ENCODE measurements around the gene GRPR. TPM values are rescaled to one million over a fixed set of nuclear protein-coding genes. Genes with fewer than 3 reads are reported as not detected.

GRPR gene
- total and polyA plus RNA-seq, 12 donors, result 0.03 to 0.57 (median 0.28) TPM; not detected in 1

DNA sequence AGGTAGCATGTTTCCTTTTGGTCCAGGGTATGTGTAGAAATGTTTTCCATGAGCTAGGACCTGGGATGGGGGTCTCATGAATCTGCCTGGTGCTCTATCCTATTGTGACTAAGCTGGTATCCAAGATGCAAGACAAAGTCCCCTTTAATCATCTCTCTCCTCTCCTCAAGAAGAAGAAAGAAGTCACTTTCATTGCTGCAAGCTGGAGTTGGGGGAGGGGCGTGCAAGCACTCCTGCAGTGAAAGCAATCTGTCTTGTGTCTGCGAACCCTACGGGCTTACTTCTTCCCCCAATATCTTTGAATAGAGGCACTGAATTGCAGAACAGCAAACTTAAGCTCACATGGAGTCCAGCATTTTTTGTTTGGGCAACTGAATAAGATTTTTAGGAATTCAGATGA is 27.2 kb upstream of the GRPR start:
- no peaks in the 10 kb centered on the region for H3K36me3 ChIP-seq
- 79 to 82% methylated on average over 3 of the region's 3 CpGs for WGBS, 2 donors
- H3K27ac ChIP-seq, result no peak overlapping the region
- ATAC-seq, result no peak
- peaks cover 0 to 2% (median 0%) of the 10 kb centered on the region in 9 donors for H3K4me1 ChIP-seq
- H3K4me3 ChIP-seq, result no peak overlapping the region
- H3K27me3 ChIP-seq, result peaks cover 0 to 43% (median 0%) of the 10 kb centered on the region in 7 donors
- intact Hi-C loops (cut with DNase I), result no loop called here
- TF ChIP-seq, protein P1, sequence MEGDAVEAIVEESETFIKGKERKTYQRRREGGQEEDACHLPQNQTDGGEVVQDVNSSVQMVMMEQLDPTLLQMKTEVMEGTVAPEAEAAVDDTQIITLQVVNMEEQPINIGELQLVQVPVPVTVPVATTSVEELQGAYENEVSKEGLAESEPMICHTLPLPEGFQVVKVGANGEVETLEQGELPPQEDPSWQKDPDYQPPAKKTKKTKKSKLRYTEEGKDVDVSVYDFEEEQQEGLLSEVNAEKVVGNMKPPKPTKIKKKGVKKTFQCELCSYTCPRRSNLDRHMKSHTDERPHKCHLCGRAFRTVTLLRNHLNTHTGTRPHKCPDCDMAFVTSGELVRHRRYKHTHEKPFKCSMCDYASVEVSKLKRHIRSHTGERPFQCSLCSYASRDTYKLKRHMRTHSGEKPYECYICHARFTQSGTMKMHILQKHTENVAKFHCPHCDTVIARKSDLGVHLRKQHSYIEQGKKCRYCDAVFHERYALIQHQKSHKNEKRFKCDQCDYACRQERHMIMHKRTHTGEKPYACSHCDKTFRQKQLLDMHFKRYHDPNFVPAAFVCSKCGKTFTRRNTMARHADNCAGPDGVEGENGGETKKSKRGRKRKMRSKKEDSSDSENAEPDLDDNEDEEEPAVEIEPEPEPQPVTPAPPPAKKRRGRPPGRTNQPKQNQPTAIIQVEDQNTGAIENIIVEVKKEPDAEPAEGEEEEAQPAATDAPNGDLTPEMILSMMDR (IDR thresholded peaks at IDR 0.05), result no peak
- no peak for DNase-seq
- H3K9me3 ChIP-seq, result peaks cover 0 to 13% (median 0%) of the 10 kb centered on the region in 11 donors

DNA sequence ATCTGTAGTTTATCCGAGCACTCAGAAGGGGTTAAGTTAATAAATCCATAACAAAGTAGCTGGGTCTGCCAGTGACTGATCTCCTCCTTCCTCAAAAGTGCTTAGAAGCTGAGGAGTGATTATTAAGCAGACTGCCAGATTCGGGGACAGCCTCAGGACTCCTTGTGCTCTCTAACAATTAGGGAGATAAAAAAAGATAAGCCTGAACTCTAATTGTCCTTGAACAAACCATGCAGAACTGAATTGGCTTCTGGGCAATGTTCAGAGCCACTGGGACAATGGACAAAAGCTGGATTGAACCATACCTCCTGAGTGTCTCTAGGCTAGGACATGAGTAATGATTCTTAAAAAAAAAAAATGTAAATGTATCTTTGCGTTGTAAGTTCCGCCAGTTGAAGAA is 22.7 kb upstream of the GRPR start:
- H3K9me3 ChIP-seq, result peaks cover 0 to 5% (median 0%) of the 10 kb centered on the region in 11 donors
- H3K36me3 ChIP-seq, result no peaks in the 10 kb centered on the region
- ATAC-seq, result peak in 1 of 8 donors; percentile 44
- H3K4me3 ChIP-seq, result no peak overlapping the region
- H3K4me1 ChIP-seq, result peaks cover 0 to 2% (median 0%) of the 10 kb centered on the region in 9 donors
- DNase-seq, result no peak
- intact Hi-C loops (cut with DNase I), result no loop called here
- H3K27ac ChIP-seq, result no peak overlapping the region
- TF ChIP-seq, protein P1 (IDR thresholded peaks at IDR 0.05), result no peak
- peaks cover 0 to 40% (median 0%) of the 10 kb centered on the region in 7 donors for H3K27me3 ChIP-seq
- 48 to 55% methylated on average over 4 of the region's 4 CpGs for WGBS, 2 donors

DNA sequence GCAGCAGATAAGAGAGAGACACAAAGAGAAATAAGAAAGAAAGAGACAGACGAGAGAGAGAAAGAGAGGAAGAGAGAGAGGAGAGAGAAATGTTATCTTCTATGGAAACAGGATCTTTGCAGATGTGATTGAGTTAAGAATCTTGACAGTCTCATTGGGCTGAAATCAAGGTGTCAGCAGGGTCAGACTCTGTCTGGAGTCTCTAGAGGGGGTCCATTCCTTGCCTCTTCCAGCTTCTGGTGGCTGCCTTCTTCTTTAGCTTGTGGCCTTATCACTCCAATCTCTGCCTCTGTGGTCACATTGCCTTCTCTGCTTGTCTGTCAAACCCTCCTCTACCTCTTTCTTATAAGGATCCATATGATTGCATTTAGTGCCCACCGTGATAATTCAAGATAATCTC is 21.8 kb upstream of the GRPR start:
- intact Hi-C loops (cut with DNase I), result no loop called here

DNA sequence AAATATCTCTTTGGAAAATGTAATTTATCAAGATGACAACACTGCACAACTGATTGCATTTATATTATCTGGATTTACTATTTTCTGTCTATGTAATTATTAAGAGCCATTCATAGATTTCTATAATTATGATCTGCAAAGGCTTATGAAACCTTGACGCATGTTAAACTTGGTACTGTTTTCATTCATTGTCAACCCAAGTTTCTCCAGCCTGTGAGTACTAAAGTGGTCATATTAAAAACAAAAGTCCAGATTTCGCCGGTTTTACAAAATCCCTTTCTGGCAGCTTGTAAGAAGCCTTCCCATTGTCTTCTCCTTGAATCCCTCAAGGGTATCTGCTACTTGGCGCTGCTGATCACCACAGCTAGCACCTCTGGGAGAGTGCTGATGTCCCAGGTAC is 19.7 kb upstream of the GRPR start:
- intact Hi-C loops (cut with DNase I), result no loop called here
- Histone ChIP-seq H3K4me3 (no peak overlapping the region), H3K36me3 (no peaks in the 10 kb centered on the region), H3K9me3 (peaks cover 0 to 5% (median 0%) of the 10 kb centered on the region in 11 donors), H3K27me3 (peaks cover 0 to 37% (median 0%) of the 10 kb centered on the region in 7 donors), H3K27ac (no peak overlapping the region), H3K4me1 (peaks cover 0 to 2% (median 0%) of the 10 kb centered on the region in 9 donors)
- 94 to 97% methylated on average over 4 of the region's 4 CpGs for WGBS, 2 donors
- no peak for ATAC-seq
- DNase-seq, result no peak
- TF ChIP-seq, protein P1 (IDR thresholded peaks at IDR 0.05), result no peak

More for the DNA sequence above, 21.8 kb upstream of the GRPR start:
- H3K4me3 ChIP-seq, result no peak overlapping the region
- no peak for ATAC-seq
- H3K27ac ChIP-seq, result no peak overlapping the region
- peaks cover 0 to 5% (median 0%) of the 10 kb centered on the region in 11 donors for H3K9me3 ChIP-seq
- DNase-seq, result no peak
- peaks cover 0 to 2% (median 0%) of the 10 kb centered on the region in 9 donors for H3K4me1 ChIP-seq
- H3K27me3 ChIP-seq, result peaks cover 0 to 40% (median 0%) of the 10 kb centered on the region in 7 donors
- TF ChIP-seq, protein P1 (IDR thresholded peaks at IDR 0.05), result no peak
- 64 to 66% methylated on average over 2 of the region's 2 CpGs for WGBS, 2 donors
- no peaks in the 10 kb centered on the region for H3K36me3 ChIP-seq

Measured in heart right ventricle (tissue), 16 donors.